Left ventricle myocardium inferior (tissue), 1 donor: ENCODE results near the gene KPNB1. TPM values are rescaled to one million over a fixed set of nuclear protein-coding genes. Genes with fewer than 3 reads are reported as not detected.

ENCODE experiments used
- DNase-seq: peaks from one replicate; pipeline ENCODE4 v3.0.0-alpha.2; 2020
- H3K27ac ChIP-seq: fragments of 200-600 bp; replicated peaks from 2 replicates; pipeline ENCODE4 v1.8.0; 2021
- H3K27me3 ChIP-seq: fragments of 200-600 bp; 2 replicates; pipeline ENCODE4 v1.8.0; 2021; ENCODE audit warnings: low read depth
- H3K36me3 ChIP-seq: fragments of 200-600 bp; 2 replicates; pipeline ENCODE4 v1.8.0; 2021
- H3K4me1 ChIP-seq: fragments of 200-600 bp; 2 replicates; pipeline ENCODE4 v1.8.0; 2021
- H3K4me3 ChIP-seq: fragments of 200-600 bp; 2 replicates; pipeline ENCODE4 v1.8.0; 2021; ENCODE audit warnings: mild to moderate bottlenecking, moderate library complexity
- H3K9me3 ChIP-seq: fragments of 200-600 bp; replicated peaks from 2 replicates; pipeline ENCODE4 v1.8.0; 2021
- CTCF ChIP-seq: fragments of 200-600 bp; IDR thresholded peaks from 2 replicates; pipeline ENCODE4 v1.8.0; 2021; ENCODE audit warnings: antibody characterized with exemption, mild to moderate bottlenecking, borderline replicate concordance
- intact Hi-C: fragments of 100-400 bp; cut with micrococcal nuclease; formaldehyde crosslinking; loops from one replicate; pipeline ENCODE4 v1.11.0; 2022
- total RNA-seq: library from RNA; stranded (reverse); fragmentation: NEBNext Ultra II Directional; extraction: Animal tissue kit (Norgen Biotek cat#: 25700); gene quantifications from one replicate; pipeline ENCODE4 v1.2.1, GENCODE V29; 2021
- donor health status: DM: no; HTN: yes; CAD: no; lungs with severe emphysema.

The KPNB1 gene
- total RNA-seq, 1 donor from 2014 or later: 173 TPM

- Histone ChIP-seq H3K4me3 (no peak overlapping the region), H3K36me3 (peaks cover 14% of the 10 kb centered on the region), H3K27me3 (peaks cover 8% of the 10 kb centered on the region), H3K9me3 (no peaks in the 10 kb centered on the region), H3K27ac (no peak overlapping the region), H3K4me1 (peaks cover 22% of the 10 kb centered on the region)
- TF ChIP-seq CTCF: no peak
- intact Hi-C loops: no loop called here
- no peak for DNase-seq
Observed at GRCh38 chr17:47711366-47712099, 61.8 kb downstream of the KPNB1 start.

- H3K4me3 ChIP-seq: no peak overlapping the region
- peaks cover 14% of the 10 kb centered on the region for H3K4me1 ChIP-seq
- peaks cover 14% of the 10 kb centered on the region for H3K36me3 ChIP-seq
- H3K27me3 ChIP-seq: peaks cover 14% of the 10 kb centered on the region
- H3K9me3 ChIP-seq: no peaks in the 10 kb centered on the region
- intact Hi-C loops: no loop called here
- TF ChIP-seq CTCF: no peak
- H3K27ac ChIP-seq: no peak overlapping the region
- no peak for DNase-seq
Observed at GRCh38 chr17:47712330-47713023, 62.8 kb downstream of the KPNB1 start.

- Histone ChIP-seq H3K9me3 (no peaks in the 10 kb centered on the region), H3K4me3 (no peak overlapping the region), H3K27me3 (peaks cover 30% of the 10 kb centered on the region), H3K27ac (no peak overlapping the region), H3K36me3 (peaks cover 14% of the 10 kb centered on the region), H3K4me1 (peaks cover 2% of the 10 kb centered on the region)
- no peak for TF ChIP-seq CTCF
- DNase-seq: no peak
- intact Hi-C loops: no loop called here
Observed at GRCh38 chr17:47713980-47714700, 64.4 kb downstream of the KPNB1 start.

GRCh38 chr17:47714773-47715396 is 65.2 kb downstream of the KPNB1 start:
- TF ChIP-seq CTCF: no peak
- Histone ChIP-seq H3K36me3 (peaks cover 14% of the 10 kb centered on the region), H3K9me3 (no peaks in the 10 kb centered on the region), H3K27me3 (peaks cover 37% of the 10 kb centered on the region), H3K4me3 (no peak overlapping the region), H3K4me1 (no peaks in the 10 kb centered on the region), H3K27ac (no peak overlapping the region)
- no peak for DNase-seq
- intact Hi-C loops: no loop called here

GRCh38 chr17:47715669-47716325 is 66.1 kb downstream of the KPNB1 start:
- no peak for DNase-seq
- no peak overlapping the region for H3K27ac ChIP-seq
- peaks cover 3% of the 10 kb centered on the region for H3K4me1 ChIP-seq
- intact Hi-C loops: no loop called here
- no peak for TF ChIP-seq CTCF
- H3K4me3 ChIP-seq: no peak overlapping the region
- no peaks in the 10 kb centered on the region for H3K9me3 ChIP-seq
- peaks cover 46% of the 10 kb centered on the region for H3K27me3 ChIP-seq
- H3K36me3 ChIP-seq: peaks cover 6% of the 10 kb centered on the region
